Measurements from ENCODE around the gene GAB2.
"Not testable (repeated sequence)": the region's sequence is repeated elsewhere in the genome, so short reads cannot be mapped to it uniquely, and the experiment has no call there.

GAB2 gene

GRCh38 chr11:78277314-78277994 is 140.2 kb downstream of the GAB2 start:
- TF ChIP-seq CTCF (conservative IDR thresholded peaks at IDR 0.05; ENCODE audit: low read depth, low read length): no peak
- DNase-seq (ENCODE audit: low read depth): no peak
- H3K4me3 ChIP-seq (ENCODE audit: low read depth, low read length): no peak overlapping the region

- H3K4me3 ChIP-seq (ENCODE audit: low read depth, low read length): no peak overlapping the region
- TF ChIP-seq CTCF (conservative IDR thresholded peaks at IDR 0.05; ENCODE audit: low read depth, low read length): no peak
- no peak for DNase-seq (ENCODE audit: low read depth)
Observed at GRCh38 chr11:78276311-78276710, 141.3 kb downstream of the GAB2 start.

- no peak for DNase-seq (ENCODE audit: low read depth)
- H3K4me3 ChIP-seq (ENCODE audit: low read depth, low read length): no peak overlapping the region
- no peak for TF ChIP-seq CTCF (conservative IDR thresholded peaks at IDR 0.05; ENCODE audit: low read depth, low read length)
Observed at GRCh38 chr11:78274739-78275138, 142.9 kb downstream of the GAB2 start.

GRCh38 chr11:78272625-78273269 is 144.9 kb downstream of the GAB2 start:
- not testable (repeated sequence) for DNase-seq (ENCODE audit: low read depth); H3K4me3 ChIP-seq (ENCODE audit: low read depth, low read length)

- DNase-seq (ENCODE audit: low read depth); H3K4me3 ChIP-seq (ENCODE audit: low read depth, low read length): not testable (repeated sequence)
Observed at GRCh38 chr11:78271801-78272200, 145.8 kb downstream of the GAB2 start.

- no peak overlapping the region for H3K4me3 ChIP-seq (ENCODE audit: low read depth, low read length)
- DNase-seq (ENCODE audit: low read depth): no peak
- TF ChIP-seq CTCF (conservative IDR thresholded peaks at IDR 0.05; ENCODE audit: low read depth, low read length): no peak
Observed at GRCh38 chr11:78270971-78271370, 146.6 kb downstream of the GAB2 start.

GRCh38 chr11:78269806-78270205 is 147.8 kb downstream of the GAB2 start:
- DNase-seq (ENCODE audit: low read depth): no peak
- no peak overlapping the region for H3K4me3 ChIP-seq (ENCODE audit: low read depth, low read length)
- no peak for TF ChIP-seq CTCF (conservative IDR thresholded peaks at IDR 0.05; ENCODE audit: low read depth, low read length)

All from choroid plexus epithelial cell (primary cell).